ENCODE data around the gene RORB.

The RORB gene

DNA sequence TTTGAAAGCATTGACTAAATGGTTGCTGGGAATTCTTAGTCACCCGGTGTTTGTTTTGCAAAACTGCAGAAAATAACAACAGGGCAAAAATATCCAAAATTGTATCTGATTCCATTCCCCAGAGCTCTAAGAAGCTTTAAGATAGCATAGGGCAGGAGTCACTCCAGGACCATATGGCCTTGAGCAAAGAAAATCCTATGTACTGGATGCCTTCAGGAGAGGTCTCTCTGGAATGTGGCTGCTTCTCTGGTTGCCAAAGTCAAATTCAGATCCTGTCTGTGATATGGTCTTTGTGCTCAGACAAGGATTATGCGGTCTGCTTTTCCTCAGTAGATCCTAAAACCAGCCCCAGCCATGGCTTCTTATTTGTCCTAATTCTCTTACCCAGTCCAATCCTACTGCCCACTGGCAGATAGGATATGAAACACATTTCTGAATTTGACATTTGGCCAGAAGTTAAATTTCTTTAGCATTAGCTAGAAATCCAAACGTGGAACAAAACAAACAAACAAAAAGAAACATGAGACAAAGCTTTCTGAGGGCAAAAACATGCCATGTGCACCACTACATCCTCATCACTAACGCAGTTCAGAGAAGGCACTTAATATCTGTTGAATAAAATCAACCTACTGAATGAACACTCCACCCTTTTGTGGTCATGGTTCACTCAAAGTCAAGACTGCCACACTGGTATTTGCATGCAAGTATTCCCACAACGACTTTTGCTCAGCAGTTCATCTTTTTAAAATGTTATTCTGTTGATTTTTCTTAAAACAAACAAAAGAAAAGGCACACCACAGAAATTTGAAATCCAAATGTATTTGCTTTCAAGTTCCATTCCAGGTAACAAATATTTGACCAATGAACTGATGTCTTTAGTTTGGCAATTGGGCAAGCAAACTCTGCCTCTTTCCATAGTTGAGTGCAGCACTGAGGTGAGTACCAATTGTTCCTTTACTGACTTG is 224.8 kb downstream of the RORB start:
- no peak for DNase-seq

DNA sequence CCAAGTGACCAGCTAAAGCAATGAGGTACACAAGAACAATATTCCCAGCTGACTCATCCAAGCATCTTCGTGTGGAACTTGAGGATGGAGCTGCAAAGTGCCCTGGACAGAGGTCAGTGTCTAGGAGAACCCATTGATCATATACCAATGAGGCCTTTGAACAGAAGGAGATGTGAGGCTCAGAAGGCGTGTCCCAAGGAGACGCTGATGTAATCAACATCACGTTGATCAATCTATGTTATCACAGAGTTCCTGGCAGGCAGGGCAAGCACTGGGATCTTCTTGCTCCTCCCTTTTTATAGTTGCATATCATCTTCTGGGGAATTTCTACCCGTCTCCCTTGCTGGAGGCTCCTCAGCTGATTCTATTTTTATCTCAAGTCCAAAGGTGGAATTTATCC is 227.2 kb downstream of the RORB start:
- no peak for DNase-seq

DNA sequence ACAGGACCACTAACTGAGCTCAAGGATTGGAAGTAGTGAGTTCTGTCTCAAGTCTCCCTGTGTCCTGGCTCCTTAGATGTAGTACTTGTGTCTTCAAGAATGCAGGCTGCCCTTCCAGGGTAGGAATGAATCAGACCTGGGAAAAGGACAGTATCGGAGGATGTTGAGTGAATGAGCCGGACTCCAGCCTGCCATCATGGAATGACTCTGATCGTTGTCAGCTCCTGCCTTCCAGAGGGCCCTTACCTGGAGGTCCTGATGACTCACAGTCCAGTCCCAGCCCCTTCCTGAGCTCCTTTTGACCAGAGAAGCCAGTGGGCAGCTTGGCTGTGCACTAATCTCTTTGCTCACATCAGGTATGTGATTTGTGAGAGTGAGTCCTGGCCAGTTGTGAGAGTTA is 229.4 kb downstream of the RORB start:
- no peak for DNase-seq

DNA sequence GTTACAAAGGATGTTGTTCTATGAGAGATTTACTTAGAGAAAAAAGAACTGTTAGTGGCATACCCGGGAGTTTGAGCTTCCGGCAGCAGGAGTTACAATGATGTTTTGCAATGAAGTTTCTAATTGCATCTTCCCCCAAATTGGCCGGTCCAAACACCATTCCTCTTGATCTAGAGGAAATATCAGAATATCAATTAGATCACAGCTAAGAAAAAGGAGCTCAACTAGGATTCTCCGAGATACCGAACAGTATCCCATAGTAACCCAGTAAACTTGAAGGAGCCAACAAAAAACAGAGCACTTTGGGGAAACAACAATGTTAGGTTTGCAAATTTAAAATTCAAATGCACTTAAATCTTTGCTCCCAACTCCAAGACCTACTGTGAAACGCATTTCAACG is 231.0 kb downstream of the RORB start:
- no peak for DNase-seq

DNA sequence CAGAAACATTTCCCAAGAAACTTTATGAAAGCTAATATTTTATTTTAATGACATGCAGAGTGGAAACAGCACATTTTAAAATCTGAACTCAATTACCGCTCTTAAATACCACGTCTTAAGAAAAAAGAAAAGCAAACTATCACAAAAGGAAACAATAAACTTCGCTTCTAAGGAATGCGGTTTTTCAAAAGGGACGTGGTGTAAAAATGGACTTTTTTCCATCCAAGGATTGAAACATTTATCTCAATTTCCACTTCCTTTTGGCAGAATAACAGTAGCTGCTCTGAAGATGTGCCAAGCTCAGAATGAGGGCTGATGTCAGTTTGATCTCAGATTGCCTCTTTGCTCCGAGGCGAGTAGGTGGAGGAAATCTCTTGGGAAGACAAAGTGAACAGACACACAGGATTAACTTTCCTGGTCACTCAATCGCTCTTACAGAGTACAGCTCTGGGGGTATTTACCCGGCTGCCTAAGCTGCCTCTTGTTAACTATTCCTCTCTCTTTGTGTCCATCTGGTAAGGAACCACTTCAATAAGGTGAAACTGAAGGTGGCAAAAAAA is 232.1 kb downstream of the RORB start:
- no peak for DNase-seq

DNA sequence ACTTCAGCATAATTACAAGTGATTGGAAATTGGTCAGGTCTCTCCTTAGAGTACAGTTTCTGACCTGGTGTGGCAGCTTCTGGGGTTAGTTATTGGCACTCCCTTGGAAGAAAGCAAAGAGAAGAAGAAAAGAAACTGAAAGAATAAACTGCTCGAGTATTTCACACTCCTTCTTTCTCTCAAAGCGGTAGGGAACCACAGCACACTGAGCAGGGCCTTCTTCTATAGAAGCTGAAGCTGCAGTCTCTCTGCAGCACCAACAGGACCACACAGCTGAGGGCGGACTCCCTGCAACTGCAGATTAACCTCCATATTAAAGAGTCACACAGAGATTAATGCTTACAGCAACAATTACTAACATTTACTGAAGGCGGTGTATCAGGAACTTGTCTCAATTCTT is 238.6 kb downstream of the RORB start:
- DNase-seq = no peak

DNA sequence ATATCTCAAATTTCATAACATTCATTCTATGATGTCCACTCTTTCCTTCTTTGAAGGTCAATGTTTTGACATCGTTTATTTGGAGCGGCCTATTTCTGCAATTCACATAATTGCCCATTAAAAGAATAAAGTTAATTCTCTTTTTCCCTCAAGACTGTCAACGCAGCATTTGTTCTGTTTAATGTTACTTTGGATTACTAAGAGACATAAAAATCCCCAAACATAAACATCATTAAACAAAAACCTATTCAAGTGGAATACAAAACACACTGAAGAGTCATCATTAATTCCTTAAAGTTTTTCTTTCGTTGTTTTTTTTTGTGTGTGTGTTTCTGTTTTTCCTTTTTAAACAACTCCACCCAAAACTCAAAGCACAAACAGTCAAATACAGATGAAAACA is 239.5 kb downstream of the RORB start:
- DNase-seq = no peak

DNA sequence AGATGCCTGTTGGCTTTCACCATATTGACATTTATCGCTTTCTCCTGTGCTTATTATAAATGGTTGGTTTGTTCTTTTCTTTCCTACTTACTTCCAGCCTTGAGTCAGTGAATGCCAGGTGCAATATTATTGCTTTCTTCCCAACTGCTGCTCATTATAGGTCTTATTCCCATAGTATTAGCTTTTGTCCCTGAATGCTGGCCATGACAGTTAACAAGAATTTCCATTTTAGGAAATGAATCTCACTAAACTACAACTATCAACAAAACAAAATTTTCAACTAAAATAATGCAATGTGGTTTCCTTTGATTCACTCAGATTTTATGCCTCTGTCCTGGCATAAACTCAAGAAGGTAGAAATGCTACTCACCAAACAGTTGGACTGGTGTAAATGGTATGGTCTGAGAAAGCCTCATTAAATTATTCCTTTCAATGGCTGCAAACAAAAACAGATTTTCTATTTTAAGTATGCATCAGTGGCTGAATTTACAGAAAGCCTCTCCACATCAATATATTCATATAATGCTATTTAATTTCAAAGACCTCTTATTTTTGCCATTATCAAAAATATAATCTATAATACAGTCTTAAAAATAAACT is 245.2 kb downstream of the RORB start:
- no peak for DNase-seq
